Stimulated activated naive CD8-positive, alpha-beta T cell treated with anti-CD3 and anti-CD28 coated beads, Interleukin-15, Interleukin-2, amounts not matched to agents 100 ng/mL and 50 ng/mL, for 24 hours (primary cell): ENCODE data around the gene NDUFB8.
A peak's percentile ranks its signal among the peaks of the same experiment; 100 is the strongest.

ENCODE experiments used
- H3K27ac Mint-ChIP-seq: one replicate; pipeline ENCODE4 v1.8.0; 2021; ENCODE audit warnings: mild to moderate bottlenecking, mixed read lengths
- H3K27me3 Mint-ChIP-seq: one replicate; pipeline ENCODE4 v1.8.0; 2021; ENCODE audit warnings: mixed read lengths
- H3K36me3 Mint-ChIP-seq: one replicate; pipeline ENCODE4 v1.8.0; 2021; ENCODE audit warnings: low read depth, mixed read lengths
- H3K4me1 Mint-ChIP-seq: one replicate; pipeline ENCODE4 v1.8.0; 2021; ENCODE audit warnings: low read depth, mixed read lengths
- H3K4me3 Mint-ChIP-seq: one replicate; pipeline ENCODE4 v1.8.0; 2021; ENCODE audit warnings: mild to moderate bottlenecking, mixed read lengths
- H3K9me3 Mint-ChIP-seq: one replicate; pipeline ENCODE4 v1.8.0; 2021; ENCODE audit warnings: mixed read lengths

Gene NDUFB8

DNA sequence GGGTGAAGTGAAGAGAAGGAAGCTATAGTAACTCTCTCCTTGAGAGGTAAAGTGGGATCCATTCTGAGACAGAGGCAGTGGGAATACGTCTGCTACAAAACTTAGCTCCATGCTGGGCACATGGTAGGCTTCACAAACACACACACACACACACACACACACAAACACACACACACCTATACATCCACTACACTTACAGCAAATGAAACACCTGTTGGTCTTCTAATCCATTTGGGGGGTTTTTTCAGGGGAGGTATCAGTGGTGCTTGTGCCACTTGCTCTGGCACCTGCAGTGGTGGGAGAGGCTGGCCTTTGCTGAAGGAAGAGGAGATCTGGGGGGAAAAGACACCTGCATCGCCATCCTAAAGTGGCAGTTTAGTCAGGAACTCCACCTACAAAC, 24.5 kb downstream of the NDUFB8 start:
- no peak overlapping the region for H3K4me3 Mint-ChIP-seq
- H3K36me3 Mint-ChIP-seq = peaks cover 43% of the 10 kb centered on the region
- H3K9me3 Mint-ChIP-seq = no peaks in the 10 kb centered on the region
- no peak overlapping the region for H3K27ac Mint-ChIP-seq
- H3K4me1 Mint-ChIP-seq = peaks cover 46% of the 10 kb centered on the region
- no peaks in the 10 kb centered on the region for H3K27me3 Mint-ChIP-seq

DNA sequence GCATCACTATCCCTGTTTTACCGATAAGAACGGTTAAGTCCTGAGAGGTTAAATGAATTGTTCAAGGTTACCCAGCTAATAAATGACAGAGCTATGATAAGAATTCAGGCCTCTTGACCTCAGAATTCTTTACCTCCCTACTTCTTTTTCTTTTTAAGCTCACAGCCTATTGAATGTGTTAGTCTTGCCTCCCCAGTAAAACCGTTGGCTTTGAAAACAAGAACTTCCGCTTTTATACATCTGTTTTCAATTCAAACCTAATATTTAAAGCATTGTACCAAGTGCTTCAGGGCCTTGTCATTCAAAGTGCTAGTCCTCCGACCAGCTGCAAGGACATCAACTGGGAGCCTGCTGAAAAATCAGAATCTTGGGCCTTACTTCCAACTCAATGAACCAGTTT, 25.6 kb downstream of the NDUFB8 start:
- Mint-ChIP-seq H3K4me3 (no peak overlapping the region), H3K9me3 (no peaks in the 10 kb centered on the region), H3K36me3 (peaks cover 53% of the 10 kb centered on the region), H3K4me1 (peaks cover 35% of the 10 kb centered on the region), H3K27me3 (no peaks in the 10 kb centered on the region), H3K27ac (no peak overlapping the region)

DNA sequence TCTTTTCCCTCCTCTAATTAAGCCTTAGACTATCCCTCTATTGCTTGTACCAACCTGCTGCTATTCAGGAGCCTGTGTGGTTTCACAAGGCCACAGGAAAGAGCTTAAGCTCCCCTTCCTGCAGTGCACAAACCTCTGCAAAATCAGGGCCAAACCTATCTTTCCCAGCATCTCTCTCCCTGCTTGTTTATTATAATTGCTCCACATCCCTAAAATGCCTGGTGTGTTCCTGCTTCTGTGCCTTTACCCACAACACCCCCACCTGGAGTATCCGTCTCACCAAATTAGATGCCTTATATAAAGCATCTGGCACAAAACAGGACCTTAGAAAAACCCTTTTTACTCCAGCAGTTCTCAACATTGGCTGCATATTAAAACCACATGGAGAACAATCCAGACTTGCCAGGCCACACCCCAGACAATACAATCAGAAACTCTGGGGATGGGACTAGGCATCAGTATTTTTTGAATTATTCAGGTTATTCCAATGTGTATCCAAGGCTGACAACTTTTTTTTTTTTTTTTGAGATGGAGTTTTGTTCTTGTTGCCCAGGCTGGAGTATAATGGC, 26.7 kb downstream of the NDUFB8 start:
- Mint-ChIP-seq H3K9me3 (no peaks in the 10 kb centered on the region), H3K27ac (no peak overlapping the region), H3K4me1 (peaks cover 30% of the 10 kb centered on the region), H3K36me3 (peaks cover 51% of the 10 kb centered on the region), H3K27me3 (no peaks in the 10 kb centered on the region), H3K4me3 (no peak overlapping the region)

DNA sequence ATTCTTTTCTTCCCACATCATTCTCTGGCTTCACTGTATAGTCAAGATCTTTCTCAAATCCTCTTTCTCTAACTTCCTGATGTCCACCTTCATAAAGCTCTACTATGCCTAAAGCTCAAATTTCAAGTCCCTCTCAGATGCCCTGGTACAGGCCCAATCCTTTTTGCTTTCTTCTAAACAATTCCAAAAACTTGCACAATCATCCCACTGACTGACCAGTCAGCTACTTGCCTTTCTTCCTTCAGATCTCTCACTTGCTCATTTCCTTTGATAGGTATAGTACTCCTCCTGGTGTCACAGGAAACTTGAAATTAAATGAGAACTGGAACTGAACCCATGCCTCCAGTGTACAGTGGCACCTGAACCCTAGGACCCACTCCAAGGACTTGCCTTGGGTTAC, 28.2 kb downstream of the NDUFB8 start:
- Mint-ChIP-seq H3K27me3 (no peaks in the 10 kb centered on the region), H3K9me3 (no peaks in the 10 kb centered on the region), H3K4me3 (no peak overlapping the region), H3K4me1 (peaks cover 21% of the 10 kb centered on the region), H3K36me3 (peaks cover 54% of the 10 kb centered on the region), H3K27ac (no peak overlapping the region)

DNA sequence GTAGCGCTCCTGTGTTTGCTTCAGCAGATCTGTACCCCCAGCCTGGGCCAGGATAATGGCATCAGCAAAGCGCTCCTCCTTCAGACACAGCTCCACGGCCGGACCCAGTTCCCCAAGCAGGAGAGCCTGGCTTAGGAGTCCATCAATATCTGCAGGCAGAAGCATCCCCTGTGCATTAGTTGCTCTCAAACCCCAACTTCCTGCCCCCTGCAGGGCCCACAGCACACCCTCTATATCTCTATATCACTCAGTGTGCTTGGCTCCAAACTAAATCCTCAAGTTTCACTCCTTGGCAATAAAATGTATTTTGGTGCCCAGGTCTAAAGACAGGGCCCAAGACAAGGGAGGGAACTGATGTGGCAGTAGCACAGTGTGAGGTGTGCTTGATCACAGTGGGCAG, 31.6 kb downstream of the NDUFB8 start:
- Mint-ChIP-seq H3K36me3 (peaks cover 57% of the 10 kb centered on the region), H3K4me1 (peaks cover 19% of the 10 kb centered on the region), H3K27me3 (no peaks in the 10 kb centered on the region), H3K9me3 (no peaks in the 10 kb centered on the region), H3K4me3 (no peak overlapping the region), H3K27ac (peak overlapping the region; percentile 13)

DNA sequence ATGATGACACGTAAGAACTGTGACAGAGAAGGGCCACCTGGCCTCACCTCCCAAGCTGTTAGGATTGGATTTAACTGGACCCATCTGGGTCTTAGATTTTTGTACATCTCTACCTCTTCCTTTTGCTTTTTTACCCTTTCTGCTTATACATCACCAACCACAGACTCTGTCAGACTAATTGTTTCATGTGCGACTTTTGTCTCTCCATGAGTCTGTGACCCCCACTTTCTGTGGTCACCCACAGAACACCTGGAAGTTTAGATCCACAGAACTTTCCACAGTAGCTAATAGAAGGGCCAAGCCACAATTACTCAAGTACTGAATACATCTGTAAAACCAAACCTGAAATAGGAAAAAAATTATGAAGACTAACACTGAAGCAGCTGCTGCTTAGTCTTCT, 33.1 kb downstream of the NDUFB8 start:
- Mint-ChIP-seq H3K4me3 (no peak overlapping the region), H3K4me1 (peaks cover 19% of the 10 kb centered on the region), H3K27ac (peak overlapping the region; percentile 22), H3K9me3 (no peaks in the 10 kb centered on the region), H3K36me3 (peaks cover 52% of the 10 kb centered on the region), H3K27me3 (no peaks in the 10 kb centered on the region)

DNA sequence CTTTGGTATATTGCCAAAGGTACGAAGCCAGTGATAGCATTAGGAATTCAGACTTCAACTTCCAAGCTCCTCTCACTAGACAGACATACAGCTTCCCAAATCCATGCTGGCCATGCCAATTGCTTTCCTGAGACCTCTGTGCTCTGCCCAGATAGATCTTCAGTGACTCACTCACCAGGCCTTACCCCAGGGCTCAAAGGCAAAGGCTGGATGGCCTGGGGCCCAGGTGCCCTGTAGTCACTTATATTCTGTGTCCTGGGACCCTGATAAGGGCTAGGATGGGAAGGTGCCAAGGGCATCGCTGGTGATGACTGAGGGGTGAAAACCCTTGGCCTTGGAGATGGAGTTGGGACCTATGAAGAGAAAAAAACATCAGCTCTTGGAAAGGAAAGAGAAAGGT, 39.1 kb downstream of the NDUFB8 start:
- no peak overlapping the region for H3K27ac Mint-ChIP-seq
- H3K9me3 Mint-ChIP-seq = no peaks in the 10 kb centered on the region
- no peaks in the 10 kb centered on the region for H3K27me3 Mint-ChIP-seq
- peaks cover 35% of the 10 kb centered on the region for H3K36me3 Mint-ChIP-seq
- no peaks in the 10 kb centered on the region for H3K4me1 Mint-ChIP-seq
- no peak overlapping the region for H3K4me3 Mint-ChIP-seq

DNA sequence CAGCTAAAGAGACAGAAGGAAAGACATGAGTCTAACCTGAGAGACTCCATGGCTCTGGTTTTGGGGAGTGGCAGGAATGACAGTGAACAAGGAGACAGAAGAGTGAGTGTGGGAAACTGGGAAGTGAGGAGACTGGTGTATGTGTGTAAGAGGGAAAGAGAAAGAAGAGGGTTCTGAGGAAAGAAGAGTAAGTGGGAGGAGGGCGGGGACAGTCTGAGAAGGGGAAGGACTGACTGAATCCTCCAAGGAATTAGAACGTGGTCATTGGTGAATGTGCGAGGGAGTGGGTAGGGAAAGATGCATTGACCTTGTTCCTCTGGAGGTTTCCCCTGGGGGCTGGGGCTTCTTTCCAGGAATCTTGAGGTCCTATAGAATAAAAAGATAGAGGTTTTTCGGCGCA, 40.3 kb downstream of the NDUFB8 start:
- peaks cover 28% of the 10 kb centered on the region for H3K36me3 Mint-ChIP-seq
- H3K27ac Mint-ChIP-seq = no peak overlapping the region
- no peak overlapping the region for H3K4me3 Mint-ChIP-seq
- no peaks in the 10 kb centered on the region for H3K9me3 Mint-ChIP-seq
- H3K4me1 Mint-ChIP-seq = no peaks in the 10 kb centered on the region
- no peaks in the 10 kb centered on the region for H3K27me3 Mint-ChIP-seq

DNA sequence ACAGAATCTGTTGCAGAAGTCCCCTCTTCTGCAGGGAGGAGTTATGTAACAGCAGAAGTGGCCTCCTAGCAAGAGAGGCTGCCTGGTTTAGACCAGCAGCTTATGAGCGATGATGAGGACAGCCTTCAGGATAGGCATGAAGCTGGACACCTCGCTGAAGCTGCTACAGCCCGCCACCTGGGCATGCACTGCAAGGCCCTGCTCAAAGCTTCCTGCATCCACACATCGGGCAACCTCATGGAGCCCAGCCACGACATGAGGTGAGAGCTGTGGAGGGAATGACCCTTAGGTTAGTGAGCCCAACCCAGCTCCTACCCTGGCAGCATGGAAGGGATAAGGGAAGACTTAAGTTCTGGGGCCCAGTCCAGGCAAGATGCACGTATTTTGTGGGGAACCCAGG, 42.1 kb downstream of the NDUFB8 start:
- Mint-ChIP-seq H3K4me1 (no peaks in the 10 kb centered on the region), H3K4me3 (no peak overlapping the region), H3K36me3 (peaks cover 15% of the 10 kb centered on the region), H3K27me3 (no peaks in the 10 kb centered on the region), H3K27ac (no peak overlapping the region), H3K9me3 (no peaks in the 10 kb centered on the region)

DNA sequence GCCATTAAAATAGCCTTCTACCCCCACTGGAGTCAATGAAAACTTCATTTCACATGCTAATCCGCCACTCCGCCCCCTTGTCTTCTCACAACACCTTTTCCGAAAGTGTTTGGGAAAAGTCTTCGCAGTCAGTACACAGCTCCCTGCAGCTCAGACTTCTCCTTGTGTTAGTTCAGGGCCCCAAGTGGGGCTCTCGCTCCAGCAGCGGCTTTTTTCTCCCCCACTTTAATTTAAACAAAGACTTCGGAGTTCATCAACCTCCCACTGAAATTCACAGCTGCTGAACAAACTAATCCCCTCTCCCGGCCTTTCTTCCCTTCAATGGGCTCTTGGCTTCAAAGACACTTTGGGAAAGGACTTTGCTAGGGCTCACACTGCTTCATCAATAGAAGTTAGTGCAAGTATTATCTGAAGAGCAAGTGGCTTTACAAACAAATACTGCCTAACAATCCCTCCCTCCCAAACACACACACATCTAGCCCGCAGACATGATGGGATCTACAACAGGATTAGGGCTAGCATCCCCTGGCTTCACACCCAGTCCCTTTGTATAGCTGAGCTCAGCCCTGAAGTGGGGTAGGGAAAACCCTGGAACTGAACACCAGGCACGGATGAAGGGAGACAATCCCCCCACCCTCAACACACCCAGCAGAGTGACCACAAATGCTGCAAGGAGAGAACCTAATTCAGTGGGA, 43.7 kb downstream of the NDUFB8 start:
- Mint-ChIP-seq H3K27ac (no peak overlapping the region), H3K9me3 (no peaks in the 10 kb centered on the region), H3K27me3 (peaks cover 4% of the 10 kb centered on the region), H3K4me1 (peaks cover 3% of the 10 kb centered on the region), H3K4me3 (no peak overlapping the region), H3K36me3 (peaks cover 13% of the 10 kb centered on the region)

DNA sequence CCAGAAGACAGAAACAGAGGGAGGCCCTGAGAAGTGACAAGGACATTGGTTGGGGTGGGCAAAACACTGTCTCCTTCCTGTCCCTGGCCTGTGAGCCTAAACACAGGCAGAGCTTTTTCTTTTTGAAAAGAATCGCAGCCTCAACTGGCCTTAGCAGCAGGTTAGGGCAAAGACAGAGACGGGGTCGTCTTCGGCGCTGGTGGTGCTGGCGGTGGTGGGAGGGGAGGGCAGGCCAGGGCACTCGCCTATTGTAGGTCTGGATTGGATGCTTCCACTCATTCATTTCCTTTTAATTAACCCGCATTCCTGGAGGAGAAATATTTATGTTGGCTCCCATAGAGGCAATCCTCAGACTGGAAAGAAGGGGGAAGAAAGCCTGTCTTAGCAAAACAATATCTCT, 44.3 kb downstream of the NDUFB8 start:
- Mint-ChIP-seq H3K27ac (no peak overlapping the region), H3K4me1 (peaks cover 3% of the 10 kb centered on the region)

DNA sequence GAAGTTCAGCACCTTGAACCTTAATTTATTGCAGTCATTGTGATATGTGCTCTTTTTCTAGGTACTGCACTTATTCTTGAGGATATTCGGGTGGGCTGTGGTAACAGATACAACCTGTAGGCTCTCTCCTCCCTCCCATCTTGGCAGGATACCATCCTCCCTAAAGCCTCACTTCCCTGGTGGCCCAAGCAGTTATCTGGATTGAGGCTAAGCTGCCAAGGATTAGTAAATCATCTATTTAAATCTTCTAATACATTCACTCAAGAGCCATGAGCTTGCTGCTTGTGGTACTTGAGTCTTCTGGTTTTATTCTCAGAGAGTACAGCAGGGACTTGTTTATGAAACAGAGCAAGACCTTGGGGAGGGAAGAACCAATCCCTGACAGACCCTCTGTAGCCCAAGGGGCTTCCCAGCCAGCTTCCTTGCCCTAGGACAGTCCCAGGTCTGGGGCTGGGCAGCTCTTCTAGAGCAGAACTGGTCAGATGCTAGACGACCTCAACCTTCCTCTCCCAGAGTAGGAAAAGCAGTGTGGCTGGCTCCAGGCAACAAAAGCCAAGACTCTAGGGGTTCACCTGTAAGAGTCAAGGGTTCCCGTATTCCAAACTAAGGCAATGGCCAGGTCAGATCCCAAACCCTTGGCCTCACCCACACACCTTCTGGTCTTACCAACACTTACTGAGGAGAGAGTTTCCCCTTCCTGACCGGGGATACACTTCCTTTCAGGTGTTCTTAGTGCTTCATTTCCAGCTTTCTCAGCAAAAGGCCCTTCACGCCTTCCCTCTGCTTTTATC, 45.6 kb downstream of the NDUFB8 start:
- H3K27me3 Mint-ChIP-seq = peaks cover 17% of the 10 kb centered on the region
- peaks cover 4% of the 10 kb centered on the region for H3K36me3 Mint-ChIP-seq
- no peak overlapping the region for H3K27ac Mint-ChIP-seq
- H3K4me1 Mint-ChIP-seq = peaks cover 3% of the 10 kb centered on the region
- H3K9me3 Mint-ChIP-seq = no peaks in the 10 kb centered on the region
- H3K4me3 Mint-ChIP-seq = no peak overlapping the region

More for the DNA sequence above, 44.3 kb downstream of the NDUFB8 start:
- Mint-ChIP-seq H3K9me3 (no peaks in the 10 kb centered on the region), H3K4me3 (no peak overlapping the region), H3K36me3 (peaks cover 13% of the 10 kb centered on the region), H3K27me3 (peaks cover 7% of the 10 kb centered on the region)

DNA sequence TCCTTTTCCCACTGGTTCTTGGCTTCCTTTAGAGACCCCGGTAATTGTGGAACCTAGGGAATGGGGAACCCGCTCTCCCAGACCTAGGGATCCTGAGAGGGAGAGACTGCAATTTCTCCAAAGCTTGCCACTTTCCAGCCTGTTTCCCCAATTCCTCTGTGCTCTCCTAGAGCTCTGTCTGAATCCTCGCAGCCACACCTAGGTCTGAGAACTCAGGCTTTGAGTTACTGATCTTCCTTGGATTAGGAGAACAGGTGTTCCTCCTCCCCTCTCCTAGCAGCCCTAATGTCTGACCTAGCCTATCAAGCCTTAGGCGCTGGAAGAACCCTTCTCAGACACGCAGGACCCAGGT, 46.9 kb downstream of the NDUFB8 start:
- H3K27ac Mint-ChIP-seq = no peak overlapping the region
- peaks cover 3% of the 10 kb centered on the region for H3K4me1 Mint-ChIP-seq
- H3K9me3 Mint-ChIP-seq = no peaks in the 10 kb centered on the region
- no peaks in the 10 kb centered on the region for H3K36me3 Mint-ChIP-seq
- peaks cover 27% of the 10 kb centered on the region for H3K27me3 Mint-ChIP-seq
- H3K4me3 Mint-ChIP-seq = no peak overlapping the region

DNA sequence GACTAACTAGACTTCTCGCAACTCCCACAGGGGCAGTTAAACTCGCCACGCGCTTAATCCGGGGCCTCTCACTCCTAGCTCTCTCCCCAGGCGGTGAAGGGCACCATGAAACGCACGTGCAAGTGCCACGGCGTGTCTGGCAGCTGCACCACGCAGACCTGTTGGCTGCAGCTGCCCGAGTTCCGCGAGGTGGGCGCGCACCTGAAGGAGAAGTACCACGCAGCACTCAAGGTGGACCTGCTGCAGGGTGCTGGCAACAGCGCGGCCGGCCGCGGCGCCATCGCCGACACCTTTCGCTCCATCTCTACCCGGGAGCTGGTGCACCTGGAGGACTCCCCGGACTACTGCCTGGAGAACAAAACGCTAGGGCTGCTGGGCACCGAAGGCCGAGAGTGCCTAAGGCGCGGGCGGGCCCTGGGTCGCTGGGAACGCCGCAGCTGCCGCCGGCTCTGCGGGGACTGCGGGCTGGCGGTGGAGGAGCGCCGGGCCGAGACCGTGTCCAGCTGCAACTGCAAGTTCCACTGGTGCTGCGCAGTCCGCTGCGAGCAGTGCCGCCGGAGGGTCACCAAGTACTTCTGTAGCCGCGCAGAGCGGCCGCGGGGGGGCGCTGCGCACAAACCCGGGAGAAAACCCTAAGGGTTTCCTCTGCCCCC, 47.4 kb downstream of the NDUFB8 start:
- no peaks in the 10 kb centered on the region for H3K36me3 Mint-ChIP-seq
- H3K27ac Mint-ChIP-seq = no peak overlapping the region
- peak overlapping the region; percentile 78 for H3K4me3 Mint-ChIP-seq
- peaks cover 27% of the 10 kb centered on the region for H3K27me3 Mint-ChIP-seq
- H3K4me1 Mint-ChIP-seq = peaks cover 3% of the 10 kb centered on the region
- no peaks in the 10 kb centered on the region for H3K9me3 Mint-ChIP-seq

DNA sequence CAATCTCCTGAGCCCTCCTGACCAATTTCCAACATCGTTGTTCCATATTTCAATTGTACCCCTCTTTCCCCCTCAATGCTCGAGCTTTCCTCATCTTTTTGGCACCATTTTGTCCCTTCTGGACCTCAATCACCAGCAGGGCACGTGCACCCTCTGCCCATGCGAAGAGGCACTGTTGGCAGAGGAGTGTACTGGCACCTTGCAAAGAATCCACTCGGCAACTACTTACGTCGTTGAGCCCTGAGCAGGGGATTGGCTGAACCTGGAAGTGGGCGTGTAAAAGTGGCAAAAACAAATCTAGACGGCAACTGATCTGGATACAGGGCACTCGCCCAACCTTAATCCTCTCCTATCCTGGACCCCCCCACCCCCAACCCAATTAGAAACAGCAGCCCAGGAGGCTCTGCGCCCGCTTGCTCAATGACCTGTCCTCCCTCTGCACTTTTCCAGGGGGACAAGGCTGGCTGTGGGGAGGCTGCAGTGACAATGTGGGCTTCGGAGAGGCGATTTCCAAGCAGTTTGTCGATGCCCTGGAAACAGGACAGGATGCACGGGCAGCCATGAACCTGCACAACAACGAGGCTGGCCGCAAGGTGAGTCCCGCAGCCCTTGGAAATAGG, 48.1 kb downstream of the NDUFB8 start:
- Mint-ChIP-seq H3K4me1 (peaks cover 3% of the 10 kb centered on the region), H3K4me3 (peak overlapping the region; percentile 78), H3K27ac (no peak overlapping the region), H3K9me3 (no peaks in the 10 kb centered on the region), H3K36me3 (no peaks in the 10 kb centered on the region), H3K27me3 (peaks cover 27% of the 10 kb centered on the region)
